HG03439 (cell line): ENCODE measurements around the gene PHF21B.
"Not testable (repeated sequence)": the region's sequence is repeated elsewhere in the genome, so short reads cannot be mapped to it uniquely, and the experiment has no call there.

Experiments used
- ATAC-seq: cut with Tn5 transposase; IDR thresholded peaks from one replicate; pipeline ENCODE4 v1.9.1; 2021; ENCODE audit warnings: mild to moderate bottlenecking, moderate library complexity; ENCODE audit not compliant: unreplicated experiment

The PHF21B gene

GRCh38 chr22:45009606-45010531 is at the start of gene PHF21B:
Gene PHF21B (minus strand): TSS chr22:45010005. CDS start chr22:45009549, 456 bp downstream.
- ATAC-seq: no peak

DNA sequence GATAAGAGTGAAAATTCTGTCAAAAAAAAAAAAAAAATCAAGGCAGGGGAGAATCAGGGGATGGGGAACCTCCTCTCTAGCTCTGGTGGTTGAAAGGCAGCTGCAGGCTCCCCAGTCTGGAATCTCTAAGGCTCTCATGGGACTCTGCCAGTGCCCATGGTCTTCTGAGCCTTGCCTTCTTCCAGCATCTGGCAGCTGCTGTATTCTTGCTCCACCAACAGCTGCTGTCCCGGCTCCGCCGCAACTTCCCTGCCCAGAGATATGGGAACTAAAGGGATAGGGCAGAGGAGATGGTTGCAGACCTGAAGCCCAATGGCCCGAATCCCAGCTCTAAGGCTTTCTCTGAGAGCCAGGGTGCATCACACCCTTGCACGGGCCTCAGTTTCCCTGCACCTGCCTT is 49.5 kb upstream of the PHF21B start:
- ATAC-seq: no peak

GRCh38 chr22:45058622-45058912 is 48.8 kb upstream of the PHF21B start:
- ATAC-seq: no peak

GRCh38 chr22:45055936-45056335 is 46.1 kb upstream of the PHF21B start:
- ATAC-seq: no peak

- ATAC-seq: no peak
These were observed 43.8 kb upstream of the PHF21B start for GRCh38 chr22:45053571-45053970.

- ATAC-seq: no peak
These were observed 43.3 kb upstream of the PHF21B start for GRCh38 chr22:45053094-45053493.

DNA sequence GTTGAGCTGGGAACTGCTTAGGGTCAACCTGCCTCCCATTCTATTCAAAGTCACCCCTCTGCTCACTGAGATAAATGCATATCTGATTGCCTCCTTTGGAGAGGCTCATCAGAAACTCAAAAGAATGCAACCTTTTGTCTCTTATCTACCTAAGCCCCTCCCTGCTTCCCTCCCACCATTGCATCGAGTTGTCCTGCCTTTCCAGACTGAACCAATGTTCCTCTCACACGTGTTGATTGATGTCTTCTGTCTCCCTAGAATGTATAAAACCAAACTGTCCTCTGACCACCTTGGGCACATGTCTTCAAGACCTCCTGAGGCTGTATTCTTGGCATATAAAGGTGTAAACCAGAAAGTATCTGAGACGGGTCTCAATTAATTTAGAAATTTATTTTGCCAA is 42.9 kb upstream of the PHF21B start:
- not testable (repeated sequence) for ATAC-seq

DNA sequence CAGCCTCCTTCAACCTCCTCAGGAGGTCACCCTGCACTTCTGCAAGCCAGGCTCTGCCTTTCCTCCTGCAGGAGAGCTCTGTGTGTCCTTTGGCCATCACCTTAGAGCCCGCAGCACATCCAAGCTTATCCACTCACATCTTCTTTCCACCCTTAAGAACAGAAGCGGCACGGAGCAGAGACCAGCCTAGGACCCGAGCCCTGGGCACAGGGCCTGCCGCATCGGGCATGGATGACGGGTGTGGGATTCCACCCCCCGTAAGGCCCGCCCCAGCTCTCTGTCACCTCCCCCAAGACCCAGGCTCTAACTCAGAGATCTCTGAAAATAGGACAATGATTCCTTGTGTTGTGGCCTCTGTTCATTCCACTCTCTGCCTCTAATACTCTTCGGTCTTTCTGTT is 42.1 kb upstream of the PHF21B start:
- ATAC-seq: no peak

DNA sequence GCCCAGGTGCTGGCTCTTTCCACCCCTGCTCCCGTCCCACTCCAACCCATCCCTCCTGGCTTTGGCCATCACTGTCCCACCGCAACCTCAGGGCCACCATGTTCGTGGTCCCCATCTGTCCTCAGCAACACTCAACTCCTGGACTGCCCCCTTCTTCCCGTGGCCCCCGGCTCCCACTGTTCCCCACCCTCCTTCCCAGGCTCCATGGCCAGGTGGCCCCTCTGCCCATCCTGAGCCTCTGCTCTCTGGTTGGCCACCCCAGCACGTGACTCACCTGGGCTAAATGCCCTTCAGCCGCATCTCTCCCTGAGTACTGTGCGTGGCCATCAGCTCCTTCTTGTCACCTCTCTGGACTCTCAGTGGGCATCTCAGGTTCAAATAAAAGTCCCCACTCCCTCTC is 41.6 kb upstream of the PHF21B start:
- no peak for ATAC-seq

GRCh38 chr22:45047260-45047659 is 37.5 kb upstream of the PHF21B start:
- no peak for ATAC-seq

DNA sequence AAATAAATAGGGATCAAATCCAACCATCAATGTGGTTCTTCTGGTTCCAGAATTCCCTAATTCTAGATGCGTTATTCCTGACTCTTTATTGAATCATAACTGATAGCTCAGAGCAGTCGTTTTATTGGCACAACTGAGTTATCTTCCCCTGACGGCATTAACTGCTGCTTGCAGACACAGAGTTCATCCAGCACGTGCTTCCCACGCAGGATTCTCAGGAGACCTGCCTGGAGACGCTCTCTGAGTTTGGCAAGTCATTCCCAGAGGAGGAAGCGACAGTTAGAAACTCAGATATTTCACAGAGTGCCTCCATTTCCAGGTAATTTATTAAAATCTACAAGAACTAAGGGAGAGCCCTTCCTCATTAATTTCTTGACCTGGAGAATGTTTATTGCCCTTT is 35.4 kb upstream of the PHF21B start:
- ATAC-seq: no peak

DNA sequence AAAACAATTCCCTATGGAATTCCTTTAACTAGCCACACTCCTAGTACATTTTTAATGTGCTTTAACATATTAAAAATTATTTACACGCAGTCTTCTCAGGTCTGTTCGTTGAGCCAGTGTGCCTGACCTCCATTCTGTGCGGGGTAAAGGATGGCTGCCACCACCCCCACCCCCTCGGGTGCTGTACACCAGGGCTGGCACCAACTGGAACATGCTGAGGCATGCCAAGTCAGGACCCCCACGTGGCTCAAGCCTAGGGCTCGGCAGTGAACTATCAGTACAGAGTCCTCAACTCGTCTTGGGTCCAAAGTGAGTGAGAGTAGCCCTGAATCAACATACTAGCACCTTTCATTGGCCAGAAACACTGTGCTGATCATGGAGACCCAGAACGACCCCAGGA is 32.5 kb upstream of the PHF21B start:
- no peak for ATAC-seq

DNA sequence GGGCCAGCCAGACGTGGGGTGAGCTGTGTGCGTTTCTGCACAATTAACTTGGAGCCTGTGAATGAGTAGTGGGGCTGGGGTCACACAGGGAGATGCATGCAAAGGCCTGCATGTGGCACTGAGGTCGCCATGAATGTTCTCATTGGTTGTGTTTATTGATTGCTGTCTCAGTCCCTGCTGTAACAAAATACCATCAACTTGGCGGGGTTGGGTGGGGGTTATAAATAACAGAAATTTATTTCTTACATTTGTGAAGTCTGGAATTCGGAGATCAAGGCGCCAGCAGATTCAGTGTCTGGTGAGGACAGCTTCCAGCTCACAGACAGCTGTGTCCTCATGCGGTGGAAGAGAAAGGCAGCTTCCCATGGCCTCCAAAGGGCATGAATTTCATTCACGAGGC is 29.3 kb upstream of the PHF21B start:
- no peak for ATAC-seq

- no peak for ATAC-seq
These were observed 26.3 kb upstream of the PHF21B start for GRCh38 chr22:45036154-45036553.

- ATAC-seq: no peak
These were observed 25.0 kb upstream of the PHF21B start for GRCh38 chr22:45034821-45035220.

- ATAC-seq: no peak
These were observed 24.4 kb upstream of the PHF21B start for GRCh38 chr22:45034156-45034555.

DNA sequence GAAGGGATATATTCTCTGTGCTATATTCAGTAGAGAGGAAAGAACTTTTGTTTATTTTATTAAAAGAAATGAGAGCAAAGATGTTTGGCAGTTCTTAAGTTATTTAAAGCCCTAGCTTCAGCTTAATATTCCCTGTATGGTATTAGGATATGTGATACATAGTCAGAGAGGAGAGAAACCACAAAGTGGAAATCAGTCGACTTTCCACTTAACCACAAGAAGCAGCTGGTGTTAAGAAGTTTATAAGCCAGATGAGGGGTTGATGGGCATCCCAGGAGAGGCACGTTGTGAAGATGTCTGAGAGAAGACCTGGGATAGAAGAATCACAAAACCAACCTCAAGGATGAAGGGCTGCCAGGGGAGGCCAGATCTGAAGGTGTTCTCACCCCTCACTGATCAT is 23.3 kb upstream of the PHF21B start:
- no peak for ATAC-seq

DNA sequence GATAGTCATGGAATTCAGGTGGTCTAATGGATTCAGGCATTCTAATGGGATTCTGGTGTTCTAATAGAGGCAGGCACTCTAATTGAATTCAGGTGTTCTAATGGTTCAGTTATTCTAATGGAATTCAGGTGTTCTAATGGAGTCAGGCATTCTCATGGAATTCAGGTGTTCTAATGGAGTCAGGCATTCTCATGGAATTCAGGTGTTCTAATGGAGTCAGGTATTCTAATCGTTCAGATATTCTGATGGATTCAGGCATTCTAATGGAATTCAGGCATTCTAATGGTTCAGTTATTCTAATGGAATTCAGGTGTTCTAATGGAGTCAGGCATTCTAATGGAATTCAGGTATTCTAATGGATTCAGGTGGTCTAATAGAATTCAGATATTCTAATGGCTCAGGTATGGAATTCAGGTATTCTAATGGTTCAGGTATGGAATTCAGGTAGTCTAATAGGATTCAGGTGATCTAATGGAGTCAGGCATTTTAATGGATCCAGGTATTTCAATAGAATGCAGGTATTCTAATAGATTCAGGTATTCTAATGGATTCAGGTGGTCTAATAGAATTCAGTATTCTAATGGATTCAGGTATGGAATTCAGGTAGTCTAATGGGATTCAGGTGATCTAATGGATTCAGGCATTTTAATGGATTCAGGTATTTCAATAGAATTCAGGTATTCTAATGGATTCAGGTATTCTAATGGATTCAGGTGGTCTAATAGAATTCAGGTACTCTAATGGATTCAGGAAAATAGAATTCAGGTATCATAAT is 22.0 kb upstream of the PHF21B start:
- no peak for ATAC-seq

DNA sequence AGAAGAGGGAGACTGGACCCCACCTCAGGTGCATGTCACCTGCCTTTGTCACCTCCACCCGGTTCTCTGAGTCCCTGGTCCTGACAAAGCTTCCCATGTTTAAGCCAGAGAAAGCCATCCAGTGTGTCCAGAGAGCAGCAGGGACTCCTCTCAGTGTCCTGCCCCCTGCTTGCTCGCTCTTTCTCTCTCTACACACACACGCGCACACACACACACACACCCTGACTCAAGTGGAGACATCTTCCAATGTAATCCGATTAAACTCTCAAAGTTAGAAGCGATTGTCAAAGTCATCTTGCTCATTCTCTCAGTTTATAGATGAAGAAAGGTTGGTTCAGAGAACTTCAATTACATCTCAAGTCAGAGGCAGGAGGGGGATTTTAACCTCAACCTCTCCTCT is 19.7 kb upstream of the PHF21B start:
- ATAC-seq: no peak

DNA sequence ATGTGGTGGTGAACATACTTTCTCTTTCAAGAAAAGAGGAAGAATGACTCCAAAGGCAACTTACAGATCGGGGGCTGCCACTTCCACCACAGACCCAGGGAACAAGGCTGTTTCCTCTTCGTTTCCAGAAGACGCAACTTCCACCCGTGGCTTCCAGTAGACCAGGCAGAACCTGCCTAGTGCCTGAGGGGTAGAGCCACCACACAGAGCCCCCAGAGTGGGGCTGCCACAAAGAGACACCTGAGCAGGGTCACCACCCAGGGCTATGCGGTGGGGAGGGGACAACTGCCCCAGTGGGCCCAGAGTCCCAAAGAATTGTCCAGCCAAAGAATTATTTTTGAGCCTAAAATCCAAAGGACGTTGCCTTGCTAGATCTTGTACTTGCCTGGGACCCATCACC is 16.7 kb upstream of the PHF21B start:
- ATAC-seq: no peak

DNA sequence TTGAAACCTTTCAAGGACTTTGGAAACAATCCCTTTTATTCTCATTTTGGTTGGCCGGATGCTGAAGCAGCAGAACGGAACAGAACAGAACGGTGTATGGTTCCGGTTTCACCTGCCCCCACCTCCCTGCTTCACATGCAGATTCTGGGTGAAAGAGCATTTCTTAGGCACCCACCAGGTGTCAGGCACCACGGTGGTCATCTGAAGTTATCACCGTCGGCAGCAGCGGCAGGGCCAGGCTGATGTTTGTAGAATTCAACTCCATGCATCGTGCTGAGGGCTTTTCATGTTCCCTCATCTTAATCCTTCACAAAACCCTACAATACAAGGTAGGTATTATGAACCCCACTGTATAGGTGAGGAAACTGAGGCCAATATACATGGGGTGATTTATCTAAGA is 13.6 kb upstream of the PHF21B start:
- no peak for ATAC-seq
